Astrocyte of the hippocampus (primary cell): ENCODE measurements around the gene MAP3K2.
"Not testable (repeated sequence)": the region's sequence is repeated elsewhere in the genome, so short reads cannot be mapped to it uniquely, and the experiment has no call there.

Source experiments
- DNase-seq: peaks from one replicate; pipeline ENCODE4 v3.0.0; 2011; ENCODE audit warnings: low read depth, low spot score

The MAP3K2 gene

GRCh38 chr2:127353223-127353622, 34.6 kb downstream of the MAP3K2 start:
- not testable (repeated sequence) for DNase-seq

- no peak for DNase-seq
Observed at GRCh38 chr2:127351603-127352002, 36.2 kb downstream of the MAP3K2 start.

GRCh38 chr2:127348426-127349000, 39.3 kb downstream of the MAP3K2 start:
- no peak for DNase-seq

GRCh38 chr2:127347734-127348392, 39.9 kb downstream of the MAP3K2 start:
- DNase-seq, result no peak

GRCh38 chr2:127347015-127347414, 40.8 kb downstream of the MAP3K2 start:
- no peak for DNase-seq

- DNase-seq, result no peak
Observed at GRCh38 chr2:127343277-127343676, 44.5 kb downstream of the MAP3K2 start.

- no peak for DNase-seq
Observed at GRCh38 chr2:127342101-127342500, 45.7 kb downstream of the MAP3K2 start.

GRCh38 chr2:127332335-127332734, 55.4 kb downstream of the MAP3K2 start:
- DNase-seq, result no peak

GRCh38 chr2:127330753-127331152, 57.0 kb downstream of the MAP3K2 start:
- no peak for DNase-seq

GRCh38 chr2:127326289-127326945, 61.4 kb downstream of the MAP3K2 start:
- no peak for DNase-seq

GRCh38 chr2:127324635-127325034, 63.1 kb downstream of the MAP3K2 start:
- DNase-seq, result peak; percentile 65

GRCh38 chr2:127321303-127321702, 66.5 kb downstream of the MAP3K2 start:
- no peak for DNase-seq

- no peak for DNase-seq
Observed at GRCh38 chr2:127320586-127321275, 67.0 kb downstream of the MAP3K2 start.

- no peak for DNase-seq
Observed at GRCh38 chr2:127320067-127320466, 67.7 kb downstream of the MAP3K2 start.

GRCh38 chr2:127314193-127314988, 73.4 kb downstream of the MAP3K2 start:
- no peak for DNase-seq

GRCh38 chr2:127313406-127313805, 74.4 kb downstream of the MAP3K2 start:
- DNase-seq, result no peak

- no peak for DNase-seq
Observed at GRCh38 chr2:127310980-127311379, 76.8 kb downstream of the MAP3K2 start.

- no peak for DNase-seq
Observed at GRCh38 chr2:127309468-127309867, 78.3 kb downstream of the MAP3K2 start.

- no peak for DNase-seq
Observed at GRCh38 chr2:127308586-127309138, 79.1 kb downstream of the MAP3K2 start.

GRCh38 chr2:127305990-127306585, 81.7 kb downstream of the MAP3K2 start:
- no peak for DNase-seq

- no peak for DNase-seq
Observed at GRCh38 chr2:127302168-127302567, 85.6 kb downstream of the MAP3K2 start.
